Activated CD4-positive, alpha-beta T cell treated with anti-CD3 and anti-CD28 coated beads, Interleukin-2, amount 50 U/mL, for 24 hours (primary cell): Measurements from ENCODE around the gene GPX3.

Source experiments
- DNase-seq, 2 donors: peaks; one replicate each; pipeline ENCODE4 v3.0.0-alpha.2; 2020; ENCODE audit warnings: low read depth in 1 of 2, low spot score in 1 of 2

GPX3 gene

GRCh38 chr5:151020304-151021110 is at the start of gene GPX3:
Gene GPX3 (plus strand): TSS chr5:151020591. CDS start chr5:151020655, 64 bp downstream.
- DNase-seq, result no peak

- DNase-seq, result no peak
These were observed 41.8 kb upstream of the GPX3 start for GRCh38 chr5:150978590-150978989.

- DNase-seq, result no peak
These were observed 32.6 kb upstream of the GPX3 start for GRCh38 chr5:150987746-150988145.

GRCh38 chr5:150989695-150990094 is 30.7 kb upstream of the GPX3 start:
- no peak for DNase-seq

- no peak for DNase-seq
These were observed 27.7 kb upstream of the GPX3 start for GRCh38 chr5:150992705-150993104.

- no peak for DNase-seq
These were observed 27.0 kb upstream of the GPX3 start for GRCh38 chr5:150993422-150993821.

- no peak for DNase-seq
These were observed 26.5 kb upstream of the GPX3 start for GRCh38 chr5:150993826-150994412.

- DNase-seq, result no peak
These were observed 20.5 kb upstream of the GPX3 start for GRCh38 chr5:150999704-151000442.

- no peak for DNase-seq
These were observed 19.0 kb upstream of the GPX3 start for GRCh38 chr5:151001436-151001835.

GRCh38 chr5:151002250-151002649 is 18.1 kb upstream of the GPX3 start:
- DNase-seq, result no peak

- no peak for DNase-seq
These were observed 17.5 kb upstream of the GPX3 start for GRCh38 chr5:151002681-151003502.

GRCh38 chr5:151003503-151003860 is 16.9 kb upstream of the GPX3 start:
- no peak for DNase-seq

- DNase-seq, result no peak
These were observed 15.9 kb upstream of the GPX3 start for GRCh38 chr5:151004499-151004898.

- no peak for DNase-seq
These were observed 15.0 kb upstream of the GPX3 start for GRCh38 chr5:151005187-151005949.

- no peak for DNase-seq
These were observed 14.3 kb upstream of the GPX3 start for GRCh38 chr5:151005950-151006576.

GRCh38 chr5:151006704-151007334 is 13.6 kb upstream of the GPX3 start:
- DNase-seq, result no peak

- no peak for DNase-seq
These were observed 12.8 kb upstream of the GPX3 start for GRCh38 chr5:151007430-151008209.

GRCh38 chr5:151008210-151008491 is 12.2 kb upstream of the GPX3 start:
- DNase-seq, result no peak

GRCh38 chr5:151008906-151009305 is 11.5 kb upstream of the GPX3 start:
- no peak for DNase-seq
